IPS DF 6.9 (cell line): Measurements from ENCODE around the gene TLE4.
"Not testable (repeated sequence)": the region's sequence is repeated elsewhere in the genome, so short reads cannot be mapped to it uniquely, and the experiment has no call there.

Experiments used
- DNase-seq: peaks from one replicate; pipeline ENCODE4 v3.0.0-alpha.2; 2013; ENCODE audit warnings: low read depth, low spot score
- H3K27ac ChIP-seq: one replicate; pipeline ENCODE4 v1.5.1; 2013; ENCODE audit warnings: low read length, control low read depth
- H3K27me3 ChIP-seq: 2 replicates; pipeline ENCODE4 v1.6.1; 2013; ENCODE audit warnings: mild to moderate bottlenecking, low read length; ENCODE audit not compliant: control insufficient read depth, insufficient read depth
- H3K36me3 ChIP-seq: 2 replicates; pipeline ENCODE4 v1.6.1; 2013; ENCODE audit warnings: low read length; ENCODE audit not compliant: control insufficient read depth, insufficient read depth
- H3K4me1 ChIP-seq: 2 replicates; pipeline ENCODE4 v1.6.1; 2013; ENCODE audit warnings: low read length; ENCODE audit not compliant: control insufficient read depth, insufficient read depth
- H3K4me3 ChIP-seq: 2 replicates; pipeline ENCODE4 v1.5.1; 2013; ENCODE audit warnings: mild to moderate bottlenecking, low read length
- H3K9me3 ChIP-seq: 2 replicates; pipeline ENCODE4 v1.6.1; 2013; ENCODE audit warnings: low read length, inconsistent platforms; ENCODE audit not compliant: control insufficient read depth, insufficient read depth
- WGBS: extraction: QIAGEN DNeasy Blood & Tissue Kit; methylation state at CpG from one replicate; pipeline ENCODE4 v1.1.7; 2013; ENCODE audit warnings: mixed read lengths, missing lambda C conversion rate; ENCODE audit not compliant: insufficient read length, insufficient coverage; 5-methylcytosine and 5-hydroxymethylcytosine counted together

The TLE4 gene

GRCh38 chr9:79637177-79637925 is 65.6 kb downstream of the TLE4 start:
- Histone ChIP-seq H3K36me3 (no peaks in the 10 kb centered on the region), H3K27ac (no peak overlapping the region), H3K4me3 (no peak overlapping the region), H3K27me3 (no peaks in the 10 kb centered on the region), H3K9me3 (no peaks in the 10 kb centered on the region), H3K4me1 (no peaks in the 10 kb centered on the region)
- no CpG with 5 or more reads among the region's 2 CpGs for WGBS
- DNase-seq: no peak

- Histone ChIP-seq H3K4me3 (no peak overlapping the region), H3K27me3 (no peaks in the 10 kb centered on the region), H3K9me3 (no peaks in the 10 kb centered on the region), H3K36me3 (no peaks in the 10 kb centered on the region), H3K4me1 (no peaks in the 10 kb centered on the region), H3K27ac (no peak overlapping the region)
- WGBS: no CpG with 5 or more reads among the region's 2 CpGs
- DNase-seq: no peak
Measured at GRCh38 chr9:79638806-79639205, 67.0 kb downstream of the TLE4 start.

DNA sequence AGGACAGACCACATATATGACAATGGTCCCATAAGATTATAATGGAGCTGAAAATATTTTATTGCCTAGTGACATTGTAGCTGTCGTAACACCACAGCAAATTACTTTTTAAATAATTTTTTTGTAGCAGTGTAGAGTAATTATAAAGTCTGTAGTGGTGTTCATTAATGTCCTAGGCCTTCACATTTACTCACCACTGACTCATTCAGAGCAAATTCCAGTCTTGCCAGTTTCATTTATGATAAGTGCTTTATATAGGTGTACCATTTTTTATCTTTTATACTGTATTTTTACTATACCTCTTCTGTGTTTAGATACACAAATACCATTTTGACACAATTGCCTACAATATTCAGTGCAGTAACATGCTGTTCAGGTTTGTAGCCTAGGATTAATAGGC is 67.6 kb downstream of the TLE4 start:
- Histone ChIP-seq H3K9me3 (no peaks in the 10 kb centered on the region), H3K27me3 (no peaks in the 10 kb centered on the region), H3K4me1 (no peaks in the 10 kb centered on the region), H3K4me3 (no peak overlapping the region), H3K36me3 (no peaks in the 10 kb centered on the region), H3K27ac (no peak overlapping the region)
- no peak for DNase-seq
- no CpG with 5 or more reads among the region's 1 CpG for WGBS

DNA sequence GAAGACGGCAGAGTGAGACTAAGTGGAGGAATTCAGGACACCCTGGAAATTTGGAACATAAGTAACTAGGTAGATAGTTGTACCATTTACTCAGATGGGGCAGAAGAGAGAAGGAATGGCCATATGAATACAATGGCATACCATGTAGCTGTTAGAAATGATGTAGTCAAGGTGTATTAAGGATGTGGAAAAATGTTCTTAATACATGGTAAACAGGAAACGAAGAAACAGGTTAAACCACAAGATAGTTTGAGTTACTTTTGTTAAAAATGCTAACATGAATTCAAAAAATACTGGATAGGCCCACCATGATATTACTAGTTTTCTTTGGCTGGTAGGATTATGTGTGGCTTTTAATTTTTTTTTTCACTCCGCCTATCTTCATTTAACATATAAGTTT is 68.3 kb downstream of the TLE4 start:
- WGBS: no CpG with 5 or more reads among the region's 3 CpGs
- H3K36me3 ChIP-seq, H3K9me3 ChIP-seq, H3K27ac ChIP-seq, H3K4me1 ChIP-seq, H3K4me3 ChIP-seq, H3K27me3 ChIP-seq, DNase-seq: not testable (repeated sequence)

GRCh38 chr9:79641070-79641469 is 69.3 kb downstream of the TLE4 start:
- H3K4me1 ChIP-seq: no peaks in the 10 kb centered on the region
- WGBS: no CpG with 5 or more reads among the region's 1 CpG

DNA sequence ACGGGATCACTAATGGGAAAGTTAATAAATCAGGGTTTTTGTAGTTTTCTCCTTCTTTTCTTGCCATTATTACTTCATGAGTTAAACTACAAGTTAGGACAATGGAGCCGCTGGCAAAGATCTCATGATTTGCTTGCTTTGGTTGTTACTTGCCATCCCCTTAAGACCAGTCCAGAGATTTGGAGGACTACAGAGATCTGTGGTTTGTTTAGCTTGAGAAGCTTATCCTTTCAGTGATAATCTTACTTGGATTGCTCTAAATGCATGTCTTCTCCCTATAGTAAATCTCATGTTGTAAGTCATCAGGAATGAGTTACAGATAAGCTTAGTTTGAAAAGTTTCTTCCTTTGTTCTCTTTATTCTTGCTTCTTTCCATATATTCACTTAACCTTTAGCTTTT is 70.9 kb downstream of the TLE4 start:
- Histone ChIP-seq H3K9me3 (no peaks in the 10 kb centered on the region), H3K4me3 (no peak overlapping the region), H3K27ac (no peak overlapping the region), H3K27me3 (no peaks in the 10 kb centered on the region), H3K4me1 (no peaks in the 10 kb centered on the region), H3K36me3 (no peaks in the 10 kb centered on the region)
- no CpG with 5 or more reads among the region's 2 CpGs for WGBS
- no peak for DNase-seq

More at GRCh38 chr9:79641070-79641469, 69.3 kb downstream of the TLE4 start:
- no peaks in the 10 kb centered on the region for H3K27me3 ChIP-seq
- H3K4me3 ChIP-seq: no peak overlapping the region
- no peaks in the 10 kb centered on the region for H3K36me3 ChIP-seq
- DNase-seq: no peak
- no peaks in the 10 kb centered on the region for H3K9me3 ChIP-seq
- no peak overlapping the region for H3K27ac ChIP-seq

GRCh38 chr9:79644048-79644447 is 72.3 kb downstream of the TLE4 start:
- no peak for DNase-seq
- H3K27ac ChIP-seq: no peak overlapping the region
- no peak overlapping the region for H3K4me3 ChIP-seq
- no peaks in the 10 kb centered on the region for H3K9me3 ChIP-seq
- no peaks in the 10 kb centered on the region for H3K27me3 ChIP-seq
- H3K4me1 ChIP-seq: no peaks in the 10 kb centered on the region
- WGBS: no CpG with 5 or more reads among the region's 6 CpGs
- H3K36me3 ChIP-seq: no peaks in the 10 kb centered on the region

DNA sequence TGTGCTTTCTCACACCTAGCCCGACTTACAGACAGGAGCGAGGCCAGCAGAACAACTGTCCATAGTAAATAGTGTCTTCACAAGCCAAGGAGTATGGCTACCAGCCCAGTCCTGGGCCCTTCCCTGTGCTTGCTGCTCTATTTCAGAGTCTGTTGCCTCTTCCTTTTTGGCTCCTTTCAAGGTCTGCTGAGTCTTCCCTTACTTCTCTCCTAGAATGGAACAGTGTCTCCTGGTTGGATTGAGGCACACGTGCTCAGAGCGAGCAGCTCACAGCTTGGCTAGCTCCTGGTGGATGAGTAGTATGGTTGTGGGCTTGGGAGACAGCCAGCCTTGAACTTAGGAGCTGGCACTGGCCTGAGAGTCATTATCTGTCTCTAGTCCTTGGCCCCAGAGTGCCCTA is 72.8 kb downstream of the TLE4 start:
- no peaks in the 10 kb centered on the region for H3K4me1 ChIP-seq
- no peaks in the 10 kb centered on the region for H3K36me3 ChIP-seq
- no peak overlapping the region for H3K27ac ChIP-seq
- DNase-seq: no peak
- no peaks in the 10 kb centered on the region for H3K9me3 ChIP-seq
- no CpG with 5 or more reads among the region's 4 CpGs for WGBS
- H3K4me3 ChIP-seq: no peak overlapping the region
- H3K27me3 ChIP-seq: no peaks in the 10 kb centered on the region

DNA sequence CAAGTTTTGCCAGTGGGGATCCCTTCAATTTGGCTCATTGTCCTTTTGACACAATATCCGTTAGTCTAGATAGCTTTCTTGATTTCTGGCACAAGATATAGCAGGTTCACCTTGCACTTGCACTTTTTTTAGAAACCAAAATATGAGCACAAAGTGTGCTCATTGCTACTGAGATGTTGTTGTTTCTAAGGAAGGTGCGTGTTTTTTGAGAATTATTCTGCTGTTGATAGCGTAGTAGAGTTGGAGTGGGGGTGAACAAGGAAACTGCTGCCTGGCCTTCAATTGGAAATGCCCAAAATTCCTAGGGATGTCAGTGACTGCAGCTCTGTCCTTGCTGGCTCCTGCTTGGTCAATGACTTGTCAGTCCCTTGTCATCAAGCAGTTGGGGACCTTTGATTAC is 73.3 kb downstream of the TLE4 start:
- no peak for DNase-seq
- Histone ChIP-seq H3K27ac (no peak overlapping the region), H3K4me3 (no peak overlapping the region), H3K4me1 (no peaks in the 10 kb centered on the region), H3K36me3 (no peaks in the 10 kb centered on the region), H3K27me3 (no peaks in the 10 kb centered on the region), H3K9me3 (no peaks in the 10 kb centered on the region)
- WGBS: 100% methylated on average over 1 of the region's 3 CpGs

DNA sequence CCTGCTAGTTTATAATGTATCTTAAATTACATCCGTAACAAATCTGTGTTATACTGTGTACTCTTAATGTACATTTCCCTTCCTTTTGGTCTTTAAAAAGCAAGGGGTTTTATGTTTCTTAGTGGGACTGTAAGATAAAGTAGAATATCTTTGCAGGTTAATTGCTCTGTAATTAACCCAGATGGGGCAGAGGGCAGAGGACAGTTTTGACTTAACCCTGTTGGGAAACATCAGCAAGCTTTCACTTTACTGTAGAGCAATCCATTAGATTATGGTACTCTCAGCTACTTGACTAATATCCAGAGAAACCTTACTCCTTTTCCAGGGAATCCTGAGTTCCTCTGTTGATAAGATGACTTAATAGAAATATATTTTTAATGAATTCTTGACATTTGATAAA is 74.3 kb downstream of the TLE4 start:
- no peak for DNase-seq
- H3K27me3 ChIP-seq: no peaks in the 10 kb centered on the region
- no peak overlapping the region for H3K27ac ChIP-seq
- H3K9me3 ChIP-seq: no peaks in the 10 kb centered on the region
- no CpG with 5 or more reads among the region's 1 CpG for WGBS
- no peaks in the 10 kb centered on the region for H3K36me3 ChIP-seq
- no peak overlapping the region for H3K4me3 ChIP-seq
- H3K4me1 ChIP-seq: no peaks in the 10 kb centered on the region

DNA sequence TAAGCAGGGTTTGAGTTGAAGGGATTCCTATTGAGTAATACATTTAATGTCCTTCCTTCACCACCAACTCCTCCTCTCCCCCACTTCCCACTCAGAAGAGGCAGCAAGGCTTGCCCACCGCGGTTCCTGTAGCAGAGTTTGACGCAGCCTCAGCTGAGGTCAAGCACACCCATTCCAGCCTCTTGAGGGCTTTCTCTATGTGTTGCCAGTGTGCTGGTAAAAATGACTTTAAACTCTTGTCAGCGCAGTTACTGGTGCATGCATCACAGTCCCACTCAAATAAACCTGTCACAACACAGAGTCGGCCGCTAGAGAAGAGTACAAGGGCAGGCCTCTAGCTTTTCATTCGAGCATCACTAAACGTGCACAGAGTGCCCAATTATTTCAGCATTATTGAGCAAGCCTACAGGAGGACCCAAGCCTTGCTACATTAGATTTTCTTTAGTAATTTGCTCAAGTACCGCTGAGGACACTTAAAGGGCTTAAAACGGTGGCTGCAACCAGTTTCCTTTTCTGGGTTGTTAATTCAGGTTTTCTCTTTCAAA is 79.6 kb downstream of the TLE4 start:
- WGBS: no CpG with 5 or more reads among the region's 10 CpGs
- DNase-seq: no peak
- no peaks in the 10 kb centered on the region for H3K9me3 ChIP-seq
- no peaks in the 10 kb centered on the region for H3K27me3 ChIP-seq
- H3K4me3 ChIP-seq: no peak overlapping the region
- H3K4me1 ChIP-seq: peaks cover 2% of the 10 kb centered on the region; the same call in 1 of the 2 replicates
- no peak overlapping the region for H3K27ac ChIP-seq
- H3K36me3 ChIP-seq: no peaks in the 10 kb centered on the region
